K562 (cell line): ENCODE results near the gene MYG1. TPM values are rescaled to one million over a fixed set of nuclear protein-coding genes. Genes with fewer than 3 reads are reported as not detected.
A peak's percentile ranks its signal among the peaks of the same experiment; 100 is the strongest.

Experiments
- RBM17 ChIP-seq: fragments of 200-400 bp; formaldehyde crosslinking; IDR thresholded peaks from 2 replicates; pipeline ENCODE4 v1.6.1; 2017; ENCODE audit warnings: low read depth, mild to moderate bottlenecking, low read length, borderline replicate concordance
- ZNF589 ChIP-seq: fragments of 200-800 bp; sonication (Bioruptor generic); IDR thresholded peaks from 2 replicates; pipeline ENCODE4 v1.6.1; 2016; ENCODE audit warnings: low read depth, missing genetic modification characterization, missing compliant biosample characterization
- polyA plus RNA-seq, 8 experiments: library from polyadenylated mRNA; depleted of rRNA in 4 of 8; stranded (reverse) in 5 of 8; unstranded in 3 of 8; fragments of >200 nt; fragmentation: Nextera tagmentation in 2 of 8; fragmentation: Illumina TruSeq in 1 of 8; extraction: Ambion mirVana in 2 of 8; extraction: Trizol in 1 of 8; gene quantifications; 2 replicates each; pipeline versions ENCODE4 v1.2.1 to v1.2.3, GENCODE V29; 2011 to 2014; ENCODE audit warnings: inconsistent platforms in 1 of 8, missing spikeins in 1 of 8
- total RNA-seq, 7 experiments: library from RNA; depleted of rRNA in 6 of 7; stranded (reverse); fragments of >200 nt in 6 of 7; fragmentation: Illumina TruSeq in 2 of 7; extraction: Trizol in 2 of 7; gene quantifications; 2 replicates each; pipeline versions ENCODE4 v1.2.1 to v1.2.3, GENCODE V29; 2011 to 2021; ENCODE audit warnings: low replicate concordance in 1 of 7
- TF ChIP-seq, protein P1 (sequence below): fragments of 450-650 bp; IDR thresholded peaks from 2 replicates; pipeline ENCODE4 v1.6.1; 2016; ENCODE audit warnings: low read depth
- TF ChIP-seq, protein P2 (sequence below): fragments of 250-450 bp; sonication (Bioruptor Pico); IDR thresholded peaks from 2 replicates; pipeline ENCODE4 v1.5.0; 2021; ENCODE audit warnings: mild to moderate bottlenecking, moderate library complexity

Gene MYG1
- total and polyA plus RNA-seq, 9 of the 15 experiments (the other 6 are each of a cell fraction or from before 2014, with no cell fraction given) = 0.45 to 5.6 (median 2.1) TPM

DNA sequence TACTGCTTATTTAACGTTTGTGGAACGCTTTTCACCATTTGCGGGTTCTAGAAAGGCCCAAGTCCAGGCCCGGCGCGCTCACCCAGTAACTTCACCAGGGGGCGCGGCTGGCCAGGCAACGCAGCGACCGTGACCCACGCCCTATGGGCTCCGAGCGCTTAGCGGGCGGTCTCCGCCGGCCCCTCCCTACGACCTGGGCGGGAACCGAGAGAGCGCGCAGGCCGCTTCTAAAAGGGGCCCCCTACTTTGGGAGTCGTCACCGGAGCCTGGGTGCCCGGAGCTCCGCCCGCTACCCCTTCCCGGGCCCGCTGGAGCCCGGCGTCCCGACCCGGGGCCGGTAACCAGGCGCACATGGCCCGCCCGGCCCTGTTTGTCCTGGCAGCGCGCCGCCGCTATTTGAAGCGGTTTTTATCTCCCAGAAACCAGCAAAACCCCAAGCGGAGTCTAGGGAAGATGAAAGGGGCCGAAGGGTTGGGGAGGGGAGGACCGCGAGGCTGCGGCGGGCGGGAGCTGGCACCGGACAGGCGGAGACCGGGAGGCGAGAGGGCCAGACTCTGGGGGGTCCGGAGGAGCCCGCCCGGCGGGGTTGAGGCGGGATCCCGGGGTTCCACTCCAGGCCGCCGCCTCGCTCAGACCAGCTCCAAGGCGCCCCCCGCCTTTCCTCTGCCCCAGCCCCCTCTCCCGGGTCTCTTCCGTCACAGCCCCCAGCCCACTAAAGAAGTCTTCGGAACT, 25.4 kb downstream of the MYG1 start (continued):
- TF ChIP-seq, protein P1, sequence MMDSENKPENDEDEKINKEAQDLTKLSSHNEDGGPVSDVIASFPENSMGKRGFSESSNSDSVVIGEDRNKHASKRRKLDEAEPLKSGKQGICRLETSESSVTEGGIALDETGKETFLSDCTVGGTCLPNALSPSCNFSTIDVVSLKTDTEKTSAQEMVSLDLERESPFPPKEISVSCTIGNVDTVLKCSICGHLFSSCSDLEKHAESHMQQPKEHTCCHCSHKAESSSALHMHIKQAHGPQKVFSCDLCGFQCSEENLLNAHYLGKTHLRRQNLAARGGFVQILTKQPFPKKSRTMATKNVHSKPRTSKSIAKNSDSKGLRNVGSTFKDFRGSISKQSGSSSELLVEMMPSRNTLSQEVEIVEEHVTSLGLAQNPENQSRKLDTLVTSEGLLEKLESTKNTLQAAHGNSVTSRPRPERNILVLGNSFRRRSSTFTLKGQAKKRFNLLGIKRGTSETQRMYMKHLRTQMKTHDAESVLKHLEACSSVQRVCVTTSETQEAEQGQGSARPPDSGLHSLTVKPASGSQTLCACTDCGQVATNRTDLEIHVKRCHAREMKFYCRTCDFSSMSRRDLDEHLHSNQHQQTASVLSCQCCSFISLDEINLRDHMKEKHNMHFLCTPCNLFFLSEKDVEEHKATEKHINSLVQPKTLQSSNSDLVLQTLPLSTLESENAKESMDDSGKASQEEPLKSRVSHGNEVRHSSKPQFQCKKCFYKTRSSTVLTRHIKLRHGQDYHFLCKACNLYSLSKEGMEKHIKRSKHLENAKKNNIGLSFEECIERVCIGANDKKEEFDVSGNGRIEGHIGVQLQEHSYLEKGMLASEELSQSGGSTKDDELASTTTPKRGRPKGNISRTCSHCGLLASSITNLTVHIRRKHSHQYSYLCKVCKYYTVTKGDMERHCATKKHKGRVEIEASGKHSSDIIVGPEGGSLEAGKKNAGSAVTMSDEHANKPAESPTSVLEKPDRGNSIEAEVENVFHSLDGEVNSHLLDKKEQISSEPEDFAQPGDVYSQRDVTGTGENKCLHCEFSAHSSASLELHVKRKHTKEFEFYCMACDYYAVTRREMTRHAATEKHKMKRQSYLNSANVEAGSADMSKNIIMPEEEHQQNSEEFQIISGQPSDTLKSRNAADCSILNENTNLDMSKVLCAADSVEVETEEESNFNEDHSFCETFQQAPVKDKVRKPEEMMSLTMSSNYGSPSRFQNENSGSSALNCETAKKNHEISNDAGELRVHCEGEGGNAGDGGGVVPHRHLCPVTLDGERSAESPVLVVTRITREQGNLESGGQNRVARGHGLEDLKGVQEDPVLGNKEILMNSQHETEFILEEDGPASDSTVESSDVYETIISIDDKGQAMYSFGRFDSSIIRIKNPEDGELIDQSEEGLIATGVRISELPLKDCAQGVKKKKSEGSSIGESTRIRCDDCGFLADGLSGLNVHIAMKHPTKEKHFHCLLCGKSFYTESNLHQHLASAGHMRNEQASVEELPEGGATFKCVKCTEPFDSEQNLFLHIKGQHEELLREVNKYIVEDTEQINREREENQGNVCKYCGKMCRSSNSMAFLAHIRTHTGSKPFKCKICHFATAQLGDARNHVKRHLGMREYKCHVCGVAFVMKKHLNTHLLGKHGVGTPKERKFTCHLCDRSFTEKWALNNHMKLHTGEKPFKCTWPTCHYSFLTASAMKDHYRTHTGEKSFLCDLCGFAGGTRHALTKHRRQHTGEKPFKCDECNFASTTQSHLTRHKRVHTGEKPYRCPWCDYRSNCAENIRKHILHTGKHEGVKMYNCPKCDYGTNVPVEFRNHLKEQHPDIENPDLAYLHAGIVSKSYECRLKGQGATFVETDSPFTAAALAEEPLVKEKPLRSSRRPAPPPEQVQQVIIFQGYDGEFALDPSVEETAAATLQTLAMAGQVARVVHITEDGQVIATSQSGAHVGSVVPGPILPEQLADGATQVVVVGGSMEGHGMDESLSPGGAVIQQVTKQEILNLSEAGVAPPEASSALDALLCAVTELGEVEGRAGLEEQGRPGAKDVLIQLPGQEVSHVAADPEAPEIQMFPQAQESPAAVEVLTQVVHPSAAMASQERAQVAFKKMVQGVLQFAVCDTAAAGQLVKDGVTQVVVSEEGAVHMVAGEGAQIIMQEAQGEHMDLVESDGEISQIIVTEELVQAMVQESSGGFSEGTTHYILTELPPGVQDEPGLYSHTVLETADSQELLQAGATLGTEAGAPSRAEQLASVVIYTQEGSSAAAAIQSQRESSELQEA = no peak
- TF ChIP-seq, protein P2, sequence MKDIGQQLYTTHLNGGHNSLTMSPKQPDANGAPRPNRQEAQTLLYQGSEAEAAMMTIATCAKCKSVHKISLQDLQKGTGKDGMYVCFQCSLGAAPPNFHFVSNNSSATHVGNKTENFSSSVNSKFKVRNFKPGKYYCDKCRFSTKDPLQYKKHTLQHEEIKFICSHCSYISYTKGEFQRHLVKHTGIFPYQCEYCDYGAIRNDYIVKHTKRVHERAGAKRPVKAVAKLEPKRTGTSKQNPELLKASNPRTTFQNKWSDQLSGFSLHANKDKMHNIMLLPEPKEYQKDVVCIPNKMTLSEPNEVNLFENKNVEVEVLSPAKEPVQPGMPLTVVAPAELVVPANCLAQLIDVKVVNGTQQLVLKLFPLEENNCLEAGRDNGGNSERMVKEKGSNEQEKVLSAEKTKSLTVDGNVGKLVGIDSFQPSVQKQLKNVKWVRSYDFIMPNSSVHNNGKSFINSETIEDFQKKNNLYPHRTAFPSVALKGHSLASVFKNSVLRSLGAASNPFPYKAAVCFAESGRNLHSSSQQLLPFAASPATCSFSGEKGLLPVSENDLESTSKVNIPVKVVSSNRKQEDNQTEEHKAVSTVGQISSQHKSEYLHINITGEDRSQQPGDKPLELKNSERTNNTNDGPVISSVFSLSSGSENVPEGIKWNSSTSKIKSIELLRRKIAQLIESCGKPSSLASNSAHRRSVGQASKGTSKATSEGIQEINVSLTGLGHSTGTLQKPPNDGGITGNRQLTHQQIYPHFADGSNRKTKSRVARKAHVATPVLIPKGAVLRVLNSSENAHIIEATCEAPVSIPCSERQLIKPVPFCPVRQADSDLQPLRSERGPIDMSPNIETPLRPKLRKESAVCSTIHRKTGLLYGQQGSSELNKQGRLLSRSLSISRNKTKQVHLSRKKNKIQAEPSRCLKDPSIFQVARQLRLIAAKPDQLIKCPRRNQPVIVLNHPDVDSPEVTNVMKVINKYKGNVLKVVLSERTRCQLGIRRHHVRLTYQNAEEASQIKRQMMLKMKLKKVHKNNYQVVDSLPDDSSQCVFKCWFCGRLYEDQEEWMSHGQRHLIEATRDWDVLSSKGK (CRISPR knock-in tag) = no peak
- TF ChIP-seq RBM17 (no peak), ZNF589 (CRISPR knock-in tag) (peak; percentile 78; the same call in 1 of the 2 replicates)
